Suprapubic skin (tissue), 4 donors: ENCODE results near the gene EPRS1. TPM values are rescaled to one million over a fixed set of nuclear protein-coding genes. Genes with fewer than 3 reads are reported as not detected.

Experiments used
- DNase-seq, 2 donors: peaks; one replicate each; pipeline ENCODE4 v3.0.0-alpha.2; 2019; ENCODE audit warnings: low spot score in 2 of 2
- H3K27ac ChIP-seq: fragments of 200-600 bp; sonication (generic); one replicate; pipeline ENCODE4 v1.5.1; 2019
- H3K27me3 ChIP-seq: fragments of 200-600 bp; sonication (generic); one replicate; pipeline ENCODE4 v1.5.1; 2019
- H3K36me3 ChIP-seq: fragments of 200-600 bp; sonication (generic); one replicate; pipeline ENCODE4 v1.5.1; 2019
- H3K4me1 ChIP-seq: fragments of 200-600 bp; sonication (generic); one replicate; pipeline ENCODE4 v1.5.1; 2019
- H3K4me3 ChIP-seq: fragments of 200-600 bp; sonication (generic); one replicate; pipeline ENCODE4 v1.5.1; 2019; ENCODE audit warnings: mild to moderate bottlenecking
- H3K9me3 ChIP-seq: fragments of 200-600 bp; sonication (generic); one replicate; pipeline ENCODE4 v1.5.1; 2019
- EP300 ChIP-seq: sonication (generic); formaldehyde crosslinking; IDR thresholded peaks from one replicate; pipeline ENCODE4 v1.6.1; 2017; ENCODE audit warnings: antibody characterized with exemption
- POLR2A ChIP-seq, 2 donors: fragments of 450-650 bp; IDR thresholded peaks; one replicate each; pipeline ENCODE4 v1.6.1; 2017; ENCODE audit warnings: antibody characterized with exemption in 2 of 2, mild to moderate bottlenecking in 2 of 2, moderate library complexity in 2 of 2
- POLR2AphosphoS5 ChIP-seq, 3 donors: sonication (generic); formaldehyde crosslinking; IDR thresholded peaks; one replicate each; pipeline ENCODE4 v1.6.1; 2017; ENCODE audit warnings: antibody characterized with exemption in 3 of 3
- WGBS: methylation state at CpG from one replicate; pipeline ENCODE4 v1.1.5; 2018; 5-methylcytosine and 5-hydroxymethylcytosine counted together
- total RNA-seq, 4 donors: library from RNA; depleted of rRNA; stranded (reverse); fragments of >200 nt; gene quantifications; one replicate each; pipeline ENCODE4 v1.1.0, GENCODE V29; 2016
- TF ChIP-seq, protein P1 (sequence below), 2 donors: fragments of 200-600 bp in 1 of 2; fragments of 450-650 bp in 1 of 2; sonication (generic) in 1 of 2; IDR thresholded peaks; one replicate each; pipeline ENCODE4 v1.5.1; 2016 to 2019; ENCODE audit warnings: antibody characterized with exemption in 2 of 2, mild to moderate bottlenecking in 1 of 2, moderate library complexity in 1 of 2

The EPRS1 gene
- total RNA-seq, 4 donors from 2014 or later = 26.2 to 53.0 (median 46.4) TPM

DNA sequence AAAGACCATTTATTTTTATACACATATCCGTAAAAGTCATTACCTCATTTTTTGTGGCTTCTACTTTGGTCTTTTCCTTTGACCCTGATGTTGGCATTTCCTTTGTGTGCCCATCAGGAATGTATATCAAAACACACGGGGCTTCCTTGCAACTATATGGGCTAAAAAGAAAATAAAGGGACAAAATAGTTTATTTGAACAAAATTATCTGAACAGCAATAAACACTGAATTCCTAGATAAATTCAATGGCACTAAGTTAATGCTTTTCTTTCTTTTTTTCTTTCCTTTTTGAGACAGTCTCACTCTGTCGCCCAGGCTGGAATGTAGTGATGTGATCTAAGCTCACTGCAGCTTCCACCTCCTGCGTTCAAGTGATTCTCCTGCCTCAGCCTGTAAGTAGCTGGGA, 45.2 kb downstream of the EPRS1 start:
- H3K9me3 ChIP-seq = no peaks in the 10 kb centered on the region
- H3K36me3 ChIP-seq = peaks cover 63% of the 10 kb centered on the region
- TF ChIP-seq POLR2AphosphoS5 (IDR thresholded peaks at IDR 0.05) (no peak), EP300 (no peak), POLR2A (IDR thresholded peaks at IDR 0.05) (no peak)
- TF ChIP-seq, protein P1, sequence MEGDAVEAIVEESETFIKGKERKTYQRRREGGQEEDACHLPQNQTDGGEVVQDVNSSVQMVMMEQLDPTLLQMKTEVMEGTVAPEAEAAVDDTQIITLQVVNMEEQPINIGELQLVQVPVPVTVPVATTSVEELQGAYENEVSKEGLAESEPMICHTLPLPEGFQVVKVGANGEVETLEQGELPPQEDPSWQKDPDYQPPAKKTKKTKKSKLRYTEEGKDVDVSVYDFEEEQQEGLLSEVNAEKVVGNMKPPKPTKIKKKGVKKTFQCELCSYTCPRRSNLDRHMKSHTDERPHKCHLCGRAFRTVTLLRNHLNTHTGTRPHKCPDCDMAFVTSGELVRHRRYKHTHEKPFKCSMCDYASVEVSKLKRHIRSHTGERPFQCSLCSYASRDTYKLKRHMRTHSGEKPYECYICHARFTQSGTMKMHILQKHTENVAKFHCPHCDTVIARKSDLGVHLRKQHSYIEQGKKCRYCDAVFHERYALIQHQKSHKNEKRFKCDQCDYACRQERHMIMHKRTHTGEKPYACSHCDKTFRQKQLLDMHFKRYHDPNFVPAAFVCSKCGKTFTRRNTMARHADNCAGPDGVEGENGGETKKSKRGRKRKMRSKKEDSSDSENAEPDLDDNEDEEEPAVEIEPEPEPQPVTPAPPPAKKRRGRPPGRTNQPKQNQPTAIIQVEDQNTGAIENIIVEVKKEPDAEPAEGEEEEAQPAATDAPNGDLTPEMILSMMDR (IDR thresholded peaks at IDR 0.05) = no peak
- DNase-seq = no peak
- H3K4me3 ChIP-seq = no peak overlapping the region
- H3K27ac ChIP-seq = no peak overlapping the region
- no peaks in the 10 kb centered on the region for H3K27me3 ChIP-seq
- WGBS = 88% methylated on average over 4 of the region's 4 CpGs
- no peaks in the 10 kb centered on the region for H3K4me1 ChIP-seq

GRCh38 chr1:219999821-220000220, 46.5 kb downstream of the EPRS1 start:
- Histone ChIP-seq H3K4me1 (no peaks in the 10 kb centered on the region), H3K27me3 (no peaks in the 10 kb centered on the region), H3K4me3 (no peak overlapping the region), H3K27ac (no peak overlapping the region), H3K9me3 (no peaks in the 10 kb centered on the region), H3K36me3 (peaks cover 65% of the 10 kb centered on the region)
- TF ChIP-seq POLR2A (IDR thresholded peaks at IDR 0.05) (no peak), POLR2AphosphoS5 (IDR thresholded peaks at IDR 0.05) (no peak)
- no peak for DNase-seq
- WGBS = 71% methylated on average over 4 of the region's 4 CpGs

Other genes starting within 250 kb of the EPRS1 start
- under 1 TPM in 3 of 4 donors, not detected in 1; 0.30 to 0.86 (median 0.48) TPM for gene SLC30A10, start 117.9 kb downstream of the EPRS1 start, total RNA-seq
- gene BPNT1, start 43.3 kb upstream of the EPRS1 start, total RNA-seq = 10 to 100 TPM; 18.4 to 25.6 (median 20.2) TPM
- gene IARS2, start 47.6 kb upstream of the EPRS1 start, total RNA-seq = 10 to 100 TPM; 49.7 to 73.3 (median 64.6) TPM
- gene RAB3GAP2, start 225.9 kb upstream of the EPRS1 start, total RNA-seq = 10 to 100 TPM; 15.3 to 31.8 (median 18.3) TPM